Epithelial cell of proximal tubule (primary cell): ENCODE measurements around the gene MRPL17. TPM values are rescaled to one million over a fixed set of nuclear protein-coding genes. Genes with fewer than 3 reads are reported as not detected.

ENCODE experiments used
- DNase-seq: peaks from one replicate; pipeline ENCODE4 v3.0.0-alpha.2; 2011; ENCODE audit warnings: low read depth
- H3K4me3 ChIP-seq: 2 replicates; pipeline ENCODE4 v1.5.1; 2011; ENCODE audit warnings: low read depth, mild to moderate bottlenecking, low read length
- total RNA-seq: library from RNA; depleted of rRNA; stranded (reverse); fragments of >200 nt; gene quantifications from 2 replicates; pipeline ENCODE4 v1.2.3, GENCODE V29; 2015
- TF ChIP-seq, protein P1 (sequence below): conservative IDR thresholded peaks from 2 replicates; pipeline ENCODE4 v1.5.1; 2012; ENCODE audit warnings: low read depth, mild to moderate bottlenecking, low read length

The MRPL17 gene
- total RNA-seq, 1 donor from 2014 or later: 44.7 TPM

DNA sequence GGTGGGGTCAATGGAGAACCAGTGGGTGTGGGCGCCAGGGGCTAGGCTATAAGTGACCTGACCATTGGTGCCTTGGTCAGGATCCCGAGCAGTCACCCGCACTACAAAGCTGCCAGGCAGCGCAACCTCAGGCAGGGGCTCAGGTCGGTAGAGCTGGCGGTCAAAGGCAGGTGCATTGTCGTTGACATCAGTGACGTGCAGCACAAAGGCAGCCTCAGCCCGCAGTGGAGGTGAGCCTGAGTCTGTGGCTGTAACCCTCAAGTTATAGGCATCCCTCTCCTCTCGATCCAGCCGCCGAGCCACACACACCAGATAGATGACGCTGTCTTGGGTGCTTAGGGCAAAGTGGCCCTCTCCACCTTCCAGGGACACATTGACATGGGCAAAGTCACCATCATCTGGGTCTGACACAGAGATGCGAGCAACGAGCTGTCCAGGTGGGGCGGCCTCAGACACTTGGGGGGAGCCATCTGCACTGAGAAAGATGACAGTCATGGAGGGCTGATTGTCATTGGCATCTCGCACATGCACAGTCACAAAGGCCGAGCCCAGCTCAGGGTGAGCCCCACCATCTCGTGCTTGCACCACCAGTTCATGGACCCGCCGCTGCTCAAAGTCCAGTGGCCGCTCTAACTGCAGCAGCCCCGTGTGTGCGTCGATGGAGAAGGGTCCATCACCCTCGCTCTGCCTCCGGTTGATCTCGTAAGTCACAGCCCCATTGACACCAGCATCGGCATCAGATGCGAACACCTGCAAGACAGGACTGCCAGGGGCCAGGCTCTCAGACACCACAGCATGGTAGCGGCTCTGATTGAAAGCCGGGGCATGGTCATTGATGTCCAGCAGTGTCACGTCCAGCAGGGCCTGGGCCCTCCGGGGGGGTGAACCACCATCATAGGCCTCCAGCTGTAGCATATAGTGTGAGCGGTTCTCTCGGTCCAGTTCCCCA lies 42.8 kb downstream of the MRPL17 start:
- DNase-seq: no peak
- H3K4me3 ChIP-seq: no peak overlapping the region
- TF ChIP-seq, protein P1, sequence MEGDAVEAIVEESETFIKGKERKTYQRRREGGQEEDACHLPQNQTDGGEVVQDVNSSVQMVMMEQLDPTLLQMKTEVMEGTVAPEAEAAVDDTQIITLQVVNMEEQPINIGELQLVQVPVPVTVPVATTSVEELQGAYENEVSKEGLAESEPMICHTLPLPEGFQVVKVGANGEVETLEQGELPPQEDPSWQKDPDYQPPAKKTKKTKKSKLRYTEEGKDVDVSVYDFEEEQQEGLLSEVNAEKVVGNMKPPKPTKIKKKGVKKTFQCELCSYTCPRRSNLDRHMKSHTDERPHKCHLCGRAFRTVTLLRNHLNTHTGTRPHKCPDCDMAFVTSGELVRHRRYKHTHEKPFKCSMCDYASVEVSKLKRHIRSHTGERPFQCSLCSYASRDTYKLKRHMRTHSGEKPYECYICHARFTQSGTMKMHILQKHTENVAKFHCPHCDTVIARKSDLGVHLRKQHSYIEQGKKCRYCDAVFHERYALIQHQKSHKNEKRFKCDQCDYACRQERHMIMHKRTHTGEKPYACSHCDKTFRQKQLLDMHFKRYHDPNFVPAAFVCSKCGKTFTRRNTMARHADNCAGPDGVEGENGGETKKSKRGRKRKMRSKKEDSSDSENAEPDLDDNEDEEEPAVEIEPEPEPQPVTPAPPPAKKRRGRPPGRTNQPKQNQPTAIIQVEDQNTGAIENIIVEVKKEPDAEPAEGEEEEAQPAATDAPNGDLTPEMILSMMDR: no peak

DNA sequence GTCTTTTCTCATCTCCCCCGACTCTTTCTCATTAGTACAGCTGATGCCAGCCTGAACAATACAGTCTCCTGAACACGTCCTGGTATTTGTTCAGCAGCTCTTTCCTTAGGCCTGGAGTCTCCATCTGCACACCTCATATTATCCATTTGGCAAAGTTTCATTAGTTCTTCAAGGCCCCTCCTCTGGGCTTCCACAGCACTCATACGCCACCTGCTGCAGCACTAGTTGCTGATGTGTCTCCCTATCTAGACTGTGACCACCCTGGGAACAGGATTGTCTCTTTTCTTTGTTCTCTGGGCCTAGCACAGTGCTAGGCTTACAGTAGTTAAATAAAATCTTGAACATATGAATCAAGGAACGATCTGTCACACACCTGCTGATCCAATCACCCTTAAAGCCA lies 44.7 kb downstream of the MRPL17 start:
- no peak overlapping the region for H3K4me3 ChIP-seq
- TF ChIP-seq, protein P1: no peak
- no peak for DNase-seq

DNA sequence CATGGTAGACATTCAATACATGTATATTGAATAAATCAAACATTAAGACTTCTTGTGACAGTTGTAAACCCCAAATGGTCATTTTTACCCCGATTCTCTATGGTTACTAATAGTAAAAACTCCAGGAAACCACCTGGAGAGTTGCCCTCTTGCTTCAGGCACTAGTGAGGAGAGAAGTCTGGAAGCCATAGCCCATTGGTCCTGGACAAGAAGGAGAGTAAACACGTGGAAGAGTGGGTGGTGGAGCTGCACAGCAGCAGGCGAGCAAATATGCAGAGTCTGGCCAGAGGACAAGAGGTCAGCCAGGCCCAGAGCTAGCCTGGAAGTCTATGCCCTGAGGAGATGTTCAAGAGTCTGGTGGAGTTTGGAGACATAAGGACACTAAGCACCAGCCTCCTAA lies 45.3 kb downstream of the MRPL17 start:
- DNase-seq: no peak
- no peak overlapping the region for H3K4me3 ChIP-seq
- TF ChIP-seq, protein P1: no peak

DNA sequence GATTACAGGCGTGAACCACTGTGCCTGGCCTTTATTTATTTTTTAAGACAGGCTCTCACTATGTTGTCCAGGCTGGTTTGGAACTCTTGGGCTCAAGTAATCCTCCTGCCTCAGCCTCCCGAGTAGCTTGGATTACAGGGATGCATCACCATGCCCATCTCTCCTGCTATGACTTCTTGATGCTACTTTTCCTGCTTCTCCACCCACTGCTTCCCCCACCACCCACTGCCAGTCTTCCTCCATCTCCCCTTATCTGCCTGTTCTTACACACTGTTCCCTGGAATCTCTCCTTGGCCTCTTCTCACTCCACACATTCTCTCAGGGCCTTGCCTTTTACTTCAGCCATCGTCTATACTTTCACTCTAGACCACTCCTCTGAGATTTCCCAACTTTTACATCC lies 46.7 kb downstream of the MRPL17 start:
- TF ChIP-seq, protein P1: no peak
- DNase-seq: no peak
- H3K4me3 ChIP-seq: no peak overlapping the region

DNA sequence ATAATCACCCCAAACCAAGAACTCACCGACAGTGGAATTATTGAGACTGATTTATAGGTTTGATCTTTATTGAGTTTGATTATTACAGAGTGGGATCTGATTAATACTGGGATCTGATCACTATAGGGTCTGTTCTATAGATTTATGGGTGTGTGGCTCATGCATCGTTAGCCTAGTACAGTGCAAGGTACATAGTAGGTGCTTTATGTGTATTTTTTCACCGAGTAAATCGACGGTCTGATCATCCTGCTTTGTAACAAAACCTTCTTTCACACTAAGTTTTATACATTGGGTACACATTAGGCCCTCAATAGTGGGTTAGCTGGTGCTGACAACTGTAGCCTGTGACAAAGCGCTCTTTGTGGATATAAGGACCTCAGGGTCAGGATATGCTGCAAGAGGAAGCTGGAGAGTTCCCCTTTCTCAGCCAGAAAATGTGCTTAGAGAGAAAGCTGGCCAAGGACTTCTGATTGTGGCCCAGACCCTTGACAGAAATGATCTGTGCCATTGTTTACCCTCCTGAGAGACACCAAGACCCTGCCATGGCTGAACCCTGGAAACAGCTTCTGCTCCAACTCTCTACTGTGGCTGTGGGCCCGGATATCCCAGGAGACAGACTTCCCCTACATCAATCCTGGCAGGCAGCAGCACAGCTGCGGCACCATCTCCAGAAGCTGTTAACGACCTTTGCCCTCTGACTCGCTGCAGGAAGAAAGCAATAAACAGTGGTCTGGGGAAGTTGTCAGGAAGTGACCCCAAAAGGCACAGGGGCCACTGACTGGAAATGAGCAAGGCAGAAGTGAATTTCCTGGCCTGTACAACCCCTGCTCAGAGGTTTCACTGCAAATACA lies 47.8 kb downstream of the MRPL17 start:
- H3K4me3 ChIP-seq: no peak overlapping the region
- DNase-seq: no peak
- TF ChIP-seq, protein P1: no peak

DNA sequence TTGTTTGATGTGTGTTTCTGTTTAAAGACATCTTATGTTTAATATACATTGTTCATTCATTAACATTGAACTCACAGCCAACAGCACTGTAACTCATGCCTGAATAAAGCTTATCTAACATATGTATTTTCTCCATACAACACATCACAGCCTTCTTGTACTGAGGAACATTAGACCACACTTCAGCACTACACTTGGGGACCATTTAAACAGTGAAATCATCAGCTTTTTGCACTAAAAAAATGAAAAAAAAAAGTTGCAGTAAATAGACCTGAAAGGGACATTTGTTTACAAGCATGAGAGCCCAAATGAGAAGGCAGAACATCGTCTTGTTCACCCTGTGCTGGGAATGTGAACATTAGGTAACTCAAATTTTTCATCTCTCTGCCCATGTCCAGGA lies 48.6 kb downstream of the MRPL17 start:
- TF ChIP-seq, protein P1: no peak
- H3K4me3 ChIP-seq: no peak overlapping the region
- no peak for DNase-seq
